HG02884 (cell line): Measurements from ENCODE around the gene ZMYM3.
"Not testable (repeated sequence)": the region's sequence is repeated elsewhere in the genome, so short reads cannot be mapped to it uniquely, and the experiment has no call there.

Experiments
- ATAC-seq: cut with Tn5 transposase; IDR thresholded peaks from one replicate; pipeline ENCODE4 v1.9.1; 2021; ENCODE audit warnings: mild to moderate bottlenecking, moderate library complexity; ENCODE audit not compliant: unreplicated experiment

Gene ZMYM3

DNA sequence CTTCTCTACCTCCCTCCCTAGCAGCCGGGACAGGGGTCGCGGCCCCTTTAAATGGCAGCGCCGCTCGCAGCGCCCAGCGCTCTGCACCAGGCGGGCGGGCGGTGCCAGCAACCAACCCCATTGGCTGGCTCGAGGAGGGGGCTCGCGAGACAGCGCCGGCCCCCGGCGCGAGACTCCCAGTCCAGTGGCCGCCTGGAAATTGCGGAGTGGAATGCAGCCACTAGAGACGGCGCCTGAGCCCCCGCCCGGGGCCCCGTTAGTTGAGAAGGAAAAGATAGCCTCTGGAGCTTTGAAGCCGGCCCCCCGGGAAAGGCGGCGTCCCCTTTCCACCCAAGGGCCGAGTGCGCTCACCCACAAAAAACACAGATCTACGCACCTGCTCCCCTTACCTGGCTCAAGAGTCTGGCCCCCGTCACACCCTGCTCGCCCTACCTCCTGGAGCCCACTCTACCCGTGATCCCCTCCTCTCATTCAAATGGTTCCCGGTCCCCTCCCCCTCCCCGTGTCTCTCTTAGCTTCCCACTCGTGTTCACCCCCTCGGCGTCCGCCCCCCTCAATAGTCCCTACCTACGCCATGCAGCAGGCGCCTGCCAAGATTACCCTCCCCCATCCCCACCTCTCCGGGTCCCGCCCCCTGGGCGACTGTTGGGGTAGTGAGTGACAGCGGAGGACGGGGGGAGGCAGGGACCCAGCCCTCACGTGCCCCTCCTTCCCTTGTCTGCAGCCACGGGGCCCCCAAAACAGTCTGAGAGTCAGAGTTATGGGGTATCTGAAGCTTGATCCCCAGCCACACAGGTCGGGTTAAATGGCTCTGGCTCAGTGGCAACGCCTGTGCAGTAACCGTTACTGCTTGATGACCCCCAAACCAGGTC, at the start of gene ZMYM3:
TSS of gene ZMYM3 (minus strand) at position 49 of the 872 bp plus-strand sequence. CDS start 885 bp downstream, outside the sequence.
- peak; percentile 71 for ATAC-seq

DNA sequence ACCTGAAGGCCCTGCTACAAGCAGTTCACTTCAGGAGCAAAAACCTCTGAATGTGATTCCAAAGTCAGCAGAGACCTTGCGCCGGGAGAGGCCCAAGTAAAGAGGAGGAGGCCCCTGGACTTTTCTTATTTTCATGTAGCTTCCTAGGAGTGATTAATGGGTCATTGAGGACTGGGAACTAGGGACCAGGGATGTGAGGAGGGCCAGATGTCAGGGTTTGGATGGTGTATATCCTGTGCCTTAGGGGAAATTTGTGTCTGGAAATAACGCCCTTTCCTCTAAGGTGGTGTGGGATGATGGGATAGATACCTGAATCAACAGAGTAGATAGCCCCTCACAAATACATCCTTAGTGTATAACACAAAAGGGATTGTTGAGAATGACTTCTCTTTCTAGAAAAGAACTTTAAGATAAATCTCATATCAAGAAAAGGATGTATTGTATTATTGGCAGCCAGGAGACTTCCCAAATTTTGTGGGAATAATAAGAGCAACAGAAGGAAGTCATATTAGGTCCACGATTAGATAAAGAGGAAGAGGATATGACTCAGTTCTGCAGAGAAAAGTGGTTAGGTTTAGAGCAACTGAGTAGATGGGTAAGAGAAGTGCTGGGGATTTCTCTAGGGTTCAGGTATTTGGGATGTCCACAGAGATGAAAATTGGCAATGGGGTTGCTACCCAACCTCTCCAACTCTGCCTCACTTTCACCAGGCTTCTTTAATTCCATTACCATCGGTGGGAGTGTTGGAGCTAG, 48.7 kb upstream of the ZMYM3 start:
- no peak for ATAC-seq

DNA sequence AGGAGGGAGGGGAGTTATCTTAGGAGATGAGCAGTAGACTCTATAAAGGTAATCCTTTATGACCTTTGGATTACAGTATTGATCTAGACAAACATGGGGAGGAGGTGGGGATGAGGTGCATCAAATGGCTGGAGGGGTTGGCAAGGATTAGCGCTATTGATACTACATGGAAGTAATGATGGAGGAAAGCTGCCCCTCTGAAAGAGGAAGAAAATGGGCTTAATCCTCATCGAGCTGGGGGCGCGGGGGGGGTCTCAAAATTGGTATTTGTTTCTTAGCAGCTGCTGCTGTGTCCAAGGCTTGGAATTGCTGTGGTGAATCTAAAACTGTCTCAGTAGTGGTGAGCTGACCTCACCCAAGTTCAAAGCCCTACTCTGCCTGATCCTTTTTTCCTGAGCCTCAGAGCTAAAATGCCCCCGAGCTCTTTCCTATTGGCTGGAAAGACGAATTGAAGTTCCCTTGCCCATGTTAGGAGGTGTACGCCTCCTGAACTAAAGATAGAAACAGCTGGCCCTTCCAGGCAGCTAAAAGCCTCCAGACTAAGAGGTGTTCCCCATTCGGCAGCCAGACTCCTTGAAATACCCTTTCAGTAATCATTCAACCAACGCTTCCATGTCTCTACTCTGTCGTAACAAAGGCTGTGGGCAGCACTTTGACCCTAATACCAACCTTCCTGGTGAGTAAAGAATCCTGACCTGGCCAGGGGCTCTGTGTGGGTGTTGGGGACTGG, 47.4 kb upstream of the ZMYM3 start, which contains the start of gene ITGB1BP2:
TSS of gene ITGB1BP2 (plus strand) at position 556 of the 730 bp plus-strand sequence. CDS start at position 613, 57 bp downstream.
- ATAC-seq, result no peak

DNA sequence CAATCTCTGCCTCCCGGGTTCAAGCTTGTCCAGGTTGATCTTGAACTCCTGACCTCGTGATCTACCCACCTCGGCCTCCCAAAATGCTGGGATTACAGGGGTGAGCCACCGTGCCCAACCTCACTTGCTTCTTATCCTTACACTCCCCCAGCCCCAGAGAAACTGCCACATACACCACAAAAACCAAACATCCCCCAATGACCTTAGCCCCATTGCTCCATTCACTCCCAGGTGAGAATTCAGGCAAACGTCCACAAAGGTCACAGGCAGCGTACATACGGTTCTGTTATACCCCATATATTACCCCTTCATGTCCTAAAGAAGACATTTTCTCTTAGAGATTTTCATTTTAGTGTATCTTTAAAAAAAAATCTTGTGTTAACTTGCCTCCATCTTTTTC, 46.6 kb upstream of the ZMYM3 start:
- ATAC-seq, result not testable (repeated sequence)

DNA sequence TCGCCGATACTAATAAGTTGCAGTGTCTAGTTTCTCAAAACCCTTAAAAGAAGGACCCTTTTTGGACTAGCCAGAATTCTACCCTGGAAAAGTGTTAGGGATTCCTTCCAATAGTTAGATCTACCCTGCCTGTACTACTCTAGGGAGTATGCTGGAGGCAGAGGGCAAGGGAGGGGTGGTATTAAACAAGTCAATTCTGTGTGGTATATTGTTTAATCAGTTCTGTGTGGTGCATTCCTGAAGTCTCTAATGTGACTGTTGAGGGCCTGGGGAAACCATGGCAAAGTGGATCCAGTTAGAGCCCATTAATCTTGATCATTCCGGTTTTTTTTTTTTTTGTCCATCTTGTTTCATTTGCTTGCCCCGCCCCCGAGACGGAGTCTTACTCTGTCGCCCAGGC, 46.1 kb upstream of the ZMYM3 start:
- ATAC-seq, result not testable (repeated sequence)

DNA sequence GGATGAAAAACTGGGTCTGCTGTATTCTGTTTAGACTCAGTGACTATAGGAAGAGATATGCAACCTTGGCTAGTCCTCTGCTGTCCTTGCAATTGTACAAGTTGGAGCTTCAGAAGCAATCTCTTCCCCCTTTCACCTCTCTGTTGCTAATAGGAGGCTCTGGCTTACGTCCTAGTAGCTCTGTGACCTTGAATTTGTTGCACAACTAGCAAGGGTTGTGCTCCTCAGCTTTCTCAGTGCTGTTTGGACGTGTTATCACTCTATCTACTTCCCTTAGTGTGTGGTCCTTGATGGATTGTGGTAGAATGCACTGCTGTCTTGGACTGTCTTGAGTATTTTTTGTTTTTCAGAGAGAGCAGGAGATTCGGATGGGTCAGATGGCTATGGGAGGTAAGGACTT, 44.2 kb upstream of the ZMYM3 start:
- no peak for ATAC-seq

DNA sequence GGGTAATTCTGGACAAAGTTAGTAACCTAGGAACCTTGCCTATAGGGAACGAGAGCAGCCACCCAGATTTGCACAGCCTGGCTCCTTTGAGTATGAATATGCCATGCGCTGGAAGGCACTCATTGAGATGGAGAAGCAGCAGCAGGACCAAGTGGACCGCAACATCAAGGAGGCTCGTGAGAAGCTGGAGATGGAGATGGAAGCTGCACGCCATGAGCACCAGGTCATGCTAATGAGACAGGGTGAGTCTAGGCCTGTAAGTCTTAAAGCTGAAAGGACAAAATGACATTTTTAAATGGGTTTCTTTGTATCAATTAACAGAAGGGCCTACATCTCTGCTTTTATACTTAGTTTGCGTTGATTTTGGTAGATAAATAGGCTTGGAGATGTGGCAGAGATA, 42.9 kb upstream of the ZMYM3 start:
- ATAC-seq, result no peak

DNA sequence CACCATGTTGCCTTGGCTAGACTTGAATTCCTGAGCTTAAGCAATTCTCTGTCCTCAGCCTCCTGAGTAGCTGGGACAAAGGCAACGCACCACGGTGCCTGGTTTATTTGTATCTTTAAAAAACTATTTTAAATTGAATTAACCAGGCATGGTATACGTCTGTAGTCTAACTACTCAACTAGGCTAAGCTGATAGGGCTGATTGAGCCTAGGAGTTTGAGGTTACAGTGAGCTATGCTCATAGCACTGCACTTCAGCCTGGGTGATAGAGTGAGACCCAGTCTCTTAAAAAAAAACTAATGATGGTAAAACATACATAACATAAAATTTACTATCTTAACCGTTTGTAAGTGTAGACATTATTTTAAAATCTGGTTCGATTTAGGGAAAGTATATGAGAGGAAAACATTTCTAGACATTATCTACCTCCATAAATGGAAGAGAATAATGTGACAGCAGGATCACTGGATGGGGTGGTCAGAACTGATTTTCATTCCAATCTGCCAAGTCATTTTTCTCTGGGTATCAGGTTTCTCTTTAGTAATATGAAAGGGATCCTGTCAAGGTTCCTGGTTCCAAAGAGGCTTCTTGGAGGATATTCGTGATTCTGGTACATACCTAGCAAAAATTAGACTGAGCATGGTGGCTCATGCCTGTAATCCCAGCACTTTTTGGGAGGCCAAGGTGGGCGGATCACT, 38.9 kb upstream of the ZMYM3 start:
- ATAC-seq, result no peak

DNA sequence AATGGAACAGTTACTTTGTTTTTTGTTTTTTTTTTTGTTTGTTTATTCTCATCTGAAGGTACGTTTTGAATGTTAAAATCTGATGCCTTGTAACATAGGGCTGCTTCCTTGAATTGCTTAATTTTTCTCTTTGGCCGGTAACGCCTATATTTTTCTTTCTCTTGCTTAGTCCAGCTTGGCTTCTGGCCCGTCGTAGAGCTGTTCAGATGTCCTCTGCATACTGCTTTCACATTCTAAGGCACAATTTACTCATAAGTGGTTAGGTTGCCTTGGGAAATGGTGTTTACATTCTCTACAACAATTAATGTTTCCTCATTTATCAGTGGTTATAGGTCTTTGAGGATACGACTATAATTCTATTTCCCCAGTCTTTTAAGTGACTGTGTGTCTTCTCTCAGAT, 37.4 kb upstream of the ZMYM3 start:
- no peak for ATAC-seq

DNA sequence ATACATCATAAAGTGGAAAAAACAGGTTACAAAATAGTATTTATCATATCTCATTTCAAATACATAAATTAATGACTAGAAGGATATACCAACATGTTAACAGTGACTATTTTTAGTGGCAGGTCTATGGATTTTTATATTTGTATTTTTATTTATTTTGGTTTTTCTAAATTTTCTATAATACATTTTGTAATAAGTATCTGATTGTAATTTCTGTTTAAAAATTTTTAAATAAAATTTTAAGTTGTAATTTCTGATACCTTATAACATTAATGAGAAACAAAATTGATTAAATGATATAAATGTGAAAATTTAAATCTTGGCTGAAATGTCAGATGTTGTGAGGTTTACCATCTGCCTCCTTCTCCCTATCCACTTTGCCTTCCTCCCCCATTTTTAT, 32.0 kb upstream of the ZMYM3 start:
- ATAC-seq, result no peak

DNA sequence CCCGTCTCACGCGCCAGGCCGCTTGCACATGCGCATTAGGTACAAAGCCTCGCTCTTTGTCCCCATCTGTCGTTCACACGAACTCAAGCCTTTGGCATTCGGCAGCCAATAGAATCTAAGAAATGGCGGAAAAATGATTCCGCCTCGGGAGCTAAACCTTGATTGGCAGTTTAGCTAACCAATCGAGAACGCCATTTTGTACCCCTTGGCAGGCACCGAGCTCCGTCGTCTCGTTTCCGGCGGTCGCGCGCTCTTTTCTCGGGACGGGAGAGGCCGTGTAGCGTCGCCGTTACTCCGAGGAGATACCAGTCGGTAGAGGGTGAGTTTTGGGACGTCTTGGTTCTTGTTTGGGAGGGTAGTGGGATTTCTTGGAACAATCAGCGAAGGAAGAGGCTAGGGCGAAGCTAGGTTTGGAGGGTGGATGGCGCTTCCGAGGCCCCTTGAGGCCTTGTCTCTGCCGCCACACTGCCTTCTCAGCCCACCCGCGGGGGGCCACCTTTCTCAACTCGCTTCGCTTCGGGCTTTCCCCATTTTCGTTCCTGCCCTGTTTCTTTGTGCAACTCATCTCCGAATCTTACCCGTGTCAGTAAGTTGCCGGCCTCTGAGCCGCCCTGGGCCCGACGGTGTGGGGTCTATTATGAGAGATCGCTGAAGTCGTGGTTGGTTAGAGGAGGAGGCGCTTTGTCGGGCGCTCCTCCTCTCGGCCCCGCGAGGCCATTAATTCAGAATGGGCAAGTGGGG, 29.6 kb upstream of the ZMYM3 start, which contains the start of gene NONO:
TSS of gene NONO (plus strand) at position 233 of the 741 bp plus-strand sequence. CDS start 7,003 bp downstream, outside the sequence.
- ATAC-seq, result peak; percentile 79

DNA sequence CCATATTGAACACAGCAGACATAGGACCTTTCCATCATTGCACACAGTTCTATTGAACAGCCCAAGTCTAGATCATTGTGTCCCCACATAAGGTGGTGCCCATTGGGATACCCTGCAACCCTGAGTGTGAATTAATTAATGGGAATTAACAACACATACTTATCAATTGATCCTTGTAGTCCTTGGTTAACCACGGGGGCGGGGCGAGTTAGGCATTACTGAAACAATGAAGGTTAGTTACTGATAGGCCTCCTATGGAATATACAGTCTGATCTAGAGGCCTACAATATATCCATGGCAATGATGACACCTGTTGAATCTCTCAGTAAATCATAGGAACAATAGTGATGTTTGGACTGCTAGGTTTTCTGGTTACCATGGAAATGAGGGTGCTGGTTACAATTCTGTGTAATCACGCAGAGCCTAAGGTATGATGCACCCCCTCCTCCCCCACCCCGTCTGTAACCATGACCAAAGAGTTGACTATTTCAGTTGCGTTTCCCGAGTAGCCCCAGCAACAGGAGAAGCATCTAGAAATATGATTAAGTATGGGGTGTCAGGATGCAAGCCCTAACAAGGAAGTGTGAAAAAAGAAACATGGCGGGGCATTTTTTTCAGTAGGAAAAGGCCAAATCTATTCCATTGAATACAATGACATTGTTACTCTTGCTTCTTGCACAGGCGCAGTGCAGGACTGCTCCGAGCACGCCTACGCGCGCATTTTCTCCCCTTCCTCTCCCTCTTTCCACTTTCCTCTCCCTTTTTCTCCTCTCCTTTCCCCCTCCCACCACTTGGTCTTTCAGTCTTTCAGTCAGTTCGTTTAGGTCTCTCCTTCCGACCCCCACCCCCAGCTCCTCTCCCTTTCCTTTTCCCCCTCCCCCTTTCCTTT, 28.8 kb upstream of the ZMYM3 start:
- peak; percentile 25 for ATAC-seq

DNA sequence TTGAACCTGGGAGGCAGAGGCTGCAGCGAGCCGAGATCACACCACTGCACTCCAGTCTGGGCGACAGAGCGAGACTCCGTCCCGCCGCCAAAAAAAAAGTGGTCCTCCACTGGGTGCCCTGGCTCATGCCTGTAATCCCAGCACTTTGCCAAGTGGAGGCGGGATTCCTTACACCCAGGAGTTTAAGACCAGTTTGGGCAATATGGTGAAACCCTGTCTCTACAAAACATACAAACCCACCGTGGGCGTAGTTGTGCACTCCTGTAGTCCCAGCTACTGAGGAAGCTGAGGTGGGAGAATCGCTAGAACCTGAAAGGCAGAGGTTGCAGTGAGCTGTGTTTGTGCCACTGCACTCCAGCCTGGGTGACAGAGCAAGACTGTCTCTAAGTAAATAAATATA, 27.4 kb upstream of the ZMYM3 start:
- ATAC-seq, result not testable (repeated sequence)

DNA sequence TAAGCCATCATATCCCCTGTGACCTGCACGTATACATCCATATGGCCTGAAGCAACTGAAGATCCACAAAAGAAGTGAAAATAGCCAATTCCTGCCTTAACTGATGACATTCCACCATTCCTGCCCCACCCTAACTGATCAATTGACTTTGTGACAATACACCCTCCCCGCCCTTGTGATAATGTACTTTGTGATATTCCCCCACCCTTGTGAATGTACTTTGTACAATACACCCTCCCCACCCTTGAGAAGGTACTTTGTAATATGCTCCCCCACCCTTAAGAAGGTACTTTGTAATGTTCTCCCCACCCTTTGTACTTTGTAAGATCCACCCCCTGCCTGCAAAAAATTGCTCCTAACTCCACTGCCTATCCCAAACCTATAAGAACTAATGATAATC, 18.4 kb upstream of the ZMYM3 start:
- ATAC-seq, result not testable (repeated sequence)

DNA sequence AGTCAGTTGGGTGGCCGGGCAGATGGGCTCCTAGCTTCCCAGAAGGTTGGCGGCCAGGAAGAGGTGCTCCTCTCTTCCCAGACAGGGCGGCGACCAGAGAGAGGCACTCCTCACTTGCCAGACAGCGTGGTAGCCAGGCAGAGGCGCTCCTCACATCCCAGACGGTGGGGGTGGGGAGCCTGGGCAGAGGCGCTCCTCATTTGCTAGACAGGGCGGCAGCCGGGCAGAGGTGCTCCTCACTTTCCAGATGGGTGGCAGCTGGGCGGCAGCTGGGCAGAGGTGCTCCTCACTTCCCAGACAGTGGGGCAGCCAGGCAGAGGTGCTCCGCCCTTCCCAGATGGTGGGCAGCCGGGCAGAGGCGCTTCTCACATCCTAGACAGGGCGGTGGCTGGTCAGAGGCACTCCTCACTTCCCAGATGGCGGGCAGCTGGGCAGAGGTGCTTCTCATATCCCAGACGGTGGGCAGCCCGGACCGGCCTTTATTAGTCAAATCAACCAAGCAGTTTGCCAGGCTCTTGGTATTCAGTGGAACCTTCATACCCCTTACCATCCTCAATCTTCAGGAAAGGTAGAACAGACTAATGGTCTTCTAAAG, 16.0 kb upstream of the ZMYM3 start:
- no peak for ATAC-seq

DNA sequence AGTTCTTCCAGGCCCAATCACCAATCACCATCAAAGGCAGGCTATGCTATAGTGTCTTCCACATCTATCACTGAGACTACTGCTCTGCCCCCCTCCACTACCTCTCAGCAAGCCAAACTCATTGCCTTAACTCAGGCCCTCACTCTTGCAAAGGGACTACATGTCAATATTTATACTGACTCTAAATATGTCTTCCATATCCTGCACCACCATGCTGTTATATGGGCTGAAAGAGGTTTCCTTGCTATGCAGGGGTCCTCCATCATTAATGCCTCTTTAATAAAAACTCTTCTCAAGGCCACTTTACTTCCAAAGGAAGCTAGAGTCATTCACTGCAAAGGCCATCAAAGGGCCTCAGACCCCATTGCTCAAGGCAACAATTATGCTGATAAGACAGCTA, 14.7 kb upstream of the ZMYM3 start:
- ATAC-seq, result not testable (repeated sequence)

DNA sequence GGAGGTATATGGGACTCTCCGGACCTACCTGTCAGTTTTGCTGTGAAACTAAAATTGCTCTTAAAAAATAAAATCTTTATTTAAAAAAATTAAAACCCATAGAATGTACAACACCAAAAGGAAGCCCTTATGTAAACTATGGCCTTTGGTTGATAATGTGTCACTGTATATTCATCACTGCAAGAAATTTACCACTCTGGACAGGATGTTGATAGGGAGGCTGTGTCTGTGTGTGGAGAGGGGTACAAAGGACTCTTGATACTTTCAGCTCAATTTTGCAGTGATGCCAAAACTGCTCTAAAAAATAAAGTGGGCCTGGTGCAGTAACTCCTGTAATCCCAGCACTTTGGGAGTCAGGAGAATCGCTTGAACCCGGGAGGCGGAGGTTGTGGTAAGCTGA, 2.9 kb upstream of the ZMYM3 start:
- no peak for ATAC-seq

DNA sequence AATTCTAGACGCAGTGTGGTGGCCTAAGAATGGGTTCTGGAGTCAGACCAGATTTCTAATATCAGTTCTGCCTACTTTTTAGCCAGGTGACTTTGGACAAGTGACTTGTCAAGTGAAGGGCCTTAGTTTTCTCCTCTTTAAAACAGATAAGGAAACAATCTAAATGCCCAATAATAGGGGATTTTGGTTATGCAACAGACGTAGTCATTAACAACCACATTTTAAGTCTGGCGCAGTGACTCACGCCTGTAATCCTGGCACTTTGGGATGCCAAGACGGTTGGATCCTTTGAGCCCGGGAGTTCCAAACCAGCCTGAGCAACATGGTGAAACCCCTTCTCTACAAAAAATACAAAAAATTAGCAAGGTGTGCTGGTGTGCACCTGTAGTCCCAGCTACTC, 2.1 kb upstream of the ZMYM3 start:
- no peak for ATAC-seq
